Psoas muscle (tissue), 8 donors: ENCODE measurements around the gene CEBPB. TPM values are rescaled to one million over a fixed set of nuclear protein-coding genes. Genes with fewer than 3 reads are reported as not detected.
A peak's percentile ranks its signal among the peaks of the same experiment; 100 is the strongest.

ENCODE experiments used
- ATAC-seq, 4 donors: fragments of 200-7000 bp; cut with Tn5 transposase; one replicate each; pipeline ENCODE4 v1.9.1; 2020; ENCODE audit warnings: moderate library complexity in 3 of 4, mild to moderate bottlenecking in 2 of 4
- DNase-seq, 2 donors: peaks; one replicate each; pipeline ENCODE4 v3.0.0-alpha.2; 2020
- H3K27ac ChIP-seq: fragments of 200-600 bp; one replicate; pipeline ENCODE4 v1.8.0; 2022
- H3K27me3 ChIP-seq, 3 donors: fragments of 200-600 bp in 1 of 3; one replicate each; pipeline versions ENCODE4 v1.6.1 to v1.8.0; 2013 to 2022; ENCODE audit warnings: low read length in 2 of 3, mild to moderate bottlenecking in 2 of 3, moderate library complexity in 1 of 3; ENCODE audit not compliant: insufficient read depth in 3 of 3
- H3K36me3 ChIP-seq, 2 donors: fragments of 200-600 bp in 1 of 2; one replicate each; pipeline versions ENCODE4 v1.6.1 to v1.8.0; 2013 to 2022; ENCODE audit warnings: low read depth in 1 of 2, mild to moderate bottlenecking in 1 of 2, moderate library complexity in 1 of 2; ENCODE audit not compliant: insufficient read depth in 1 of 2
- H3K4me1 ChIP-seq: fragments of 200-600 bp; one replicate; pipeline ENCODE4 v1.8.0; 2022
- H3K4me3 ChIP-seq: fragments of 200-600 bp; one replicate; pipeline ENCODE4 v1.8.0; 2022; ENCODE audit warnings: mild to moderate bottlenecking
- H3K9me3 ChIP-seq: fragments of 200-600 bp; one replicate; pipeline ENCODE4 v1.8.0; 2022
- WGBS, 3 donors: extraction: QIAGEN DNeasy Blood & Tissue Kit; methylation state at CpG; one replicate each; pipeline versions ENCODE4 v1.1.6 to v1.1.7; 2013; 5-methylcytosine and 5-hydroxymethylcytosine counted together
- intact Hi-C, 2 donors: fragments of 100-400 bp; cut with DNase I; formaldehyde crosslinking; loops; one replicate each; pipeline versions ENCODE4 v1.11.0 to v1.14.2; 2022
- polyA plus RNA-seq, 3 donors: library from polyadenylated mRNA; stranded (reverse); fragments of 200-250 nt; gene quantifications; one replicate each; pipeline ENCODE4 v1.2.3, GENCODE V29; 2013
- total RNA-seq, 4 donors: library from RNA; stranded (reverse); fragmentation: NEBNext Ultra II Directional in 2 of 4; extraction: Animal tissue kit (Norgen Biotek cat#: 25700) in 2 of 4; gene quantifications; one replicate each; pipeline versions ENCODE4 v1.2.1 to v1.2.4, GENCODE V29; 2021 to 2023
- TF ChIP-seq, protein P1 (sequence below): fragments of 200-600 bp; IDR thresholded peaks from one replicate; pipeline ENCODE4 v1.8.0; 2022; ENCODE audit warnings: antibody characterized with exemption
- donor health status: healthy with polysubstance abuse.
- donor health status: DM: no; HTN: no; CAD: no; lungs with moderate emphysema.
- donor health status: Bipolar disorder and iron deficiency.
- donor health status: healthy.
- donor health status: DM: yes; HTN: yes; CAD: no.
- donor health status: DM: no; HTN: no; CAD: no.
- donor health status: DM: no; HTN: no; CAD: no.
- donor health status: DM: yes; HTN: yes; CAD: no.

The CEBPB gene
- total and polyA plus RNA-seq, 7 donors, result 38.7 to 445 (median 144) TPM

DNA sequence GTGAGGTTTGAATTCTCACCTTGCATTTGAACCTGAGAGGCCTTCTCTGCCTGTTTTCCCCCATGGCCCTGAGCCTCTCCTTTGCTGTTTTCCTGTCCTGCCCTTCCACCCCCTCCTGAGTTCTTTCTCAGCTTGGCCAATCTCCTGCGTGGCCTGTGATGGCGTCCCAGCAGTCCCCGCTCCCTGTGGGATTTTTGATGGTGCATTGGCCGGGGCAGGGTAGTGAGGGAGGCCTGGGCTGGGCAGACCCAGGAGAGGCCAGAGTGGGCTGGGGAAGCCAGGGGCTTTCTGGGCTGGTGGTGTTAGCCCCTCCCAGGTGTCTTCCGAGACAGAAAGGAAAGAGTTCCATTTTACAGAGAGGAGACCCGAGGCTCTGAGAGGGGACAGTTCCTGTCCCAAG, 6.3 kb downstream of the CEBPB start:
- no peak for DNase-seq
- Histone ChIP-seq H3K27me3 (no peaks in the 10 kb centered on the region), H3K27ac (peak overlapping the region; percentile 34), H3K4me3 (no peak overlapping the region), H3K9me3 (no peaks in the 10 kb centered on the region), H3K4me1 (peaks cover 6% of the 10 kb centered on the region), H3K36me3 (peaks cover 0 to 8% of the 10 kb centered on the region in 2 donors)
- TF ChIP-seq, protein P1, sequence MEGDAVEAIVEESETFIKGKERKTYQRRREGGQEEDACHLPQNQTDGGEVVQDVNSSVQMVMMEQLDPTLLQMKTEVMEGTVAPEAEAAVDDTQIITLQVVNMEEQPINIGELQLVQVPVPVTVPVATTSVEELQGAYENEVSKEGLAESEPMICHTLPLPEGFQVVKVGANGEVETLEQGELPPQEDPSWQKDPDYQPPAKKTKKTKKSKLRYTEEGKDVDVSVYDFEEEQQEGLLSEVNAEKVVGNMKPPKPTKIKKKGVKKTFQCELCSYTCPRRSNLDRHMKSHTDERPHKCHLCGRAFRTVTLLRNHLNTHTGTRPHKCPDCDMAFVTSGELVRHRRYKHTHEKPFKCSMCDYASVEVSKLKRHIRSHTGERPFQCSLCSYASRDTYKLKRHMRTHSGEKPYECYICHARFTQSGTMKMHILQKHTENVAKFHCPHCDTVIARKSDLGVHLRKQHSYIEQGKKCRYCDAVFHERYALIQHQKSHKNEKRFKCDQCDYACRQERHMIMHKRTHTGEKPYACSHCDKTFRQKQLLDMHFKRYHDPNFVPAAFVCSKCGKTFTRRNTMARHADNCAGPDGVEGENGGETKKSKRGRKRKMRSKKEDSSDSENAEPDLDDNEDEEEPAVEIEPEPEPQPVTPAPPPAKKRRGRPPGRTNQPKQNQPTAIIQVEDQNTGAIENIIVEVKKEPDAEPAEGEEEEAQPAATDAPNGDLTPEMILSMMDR, result no peak
- ATAC-seq, result no peak
- 86 to 91% (median 90%) methylated on average over 6 of the region's 6 CpGs for whole genome bisulfite sequencing, 3 donors
- intact Hi-C loops, result loop anchor here in 1 of 2 donors (5.0 kb wide), 1 partner anchor 80 kb away; no protein-coding TSS in a partner anchor

DNA sequence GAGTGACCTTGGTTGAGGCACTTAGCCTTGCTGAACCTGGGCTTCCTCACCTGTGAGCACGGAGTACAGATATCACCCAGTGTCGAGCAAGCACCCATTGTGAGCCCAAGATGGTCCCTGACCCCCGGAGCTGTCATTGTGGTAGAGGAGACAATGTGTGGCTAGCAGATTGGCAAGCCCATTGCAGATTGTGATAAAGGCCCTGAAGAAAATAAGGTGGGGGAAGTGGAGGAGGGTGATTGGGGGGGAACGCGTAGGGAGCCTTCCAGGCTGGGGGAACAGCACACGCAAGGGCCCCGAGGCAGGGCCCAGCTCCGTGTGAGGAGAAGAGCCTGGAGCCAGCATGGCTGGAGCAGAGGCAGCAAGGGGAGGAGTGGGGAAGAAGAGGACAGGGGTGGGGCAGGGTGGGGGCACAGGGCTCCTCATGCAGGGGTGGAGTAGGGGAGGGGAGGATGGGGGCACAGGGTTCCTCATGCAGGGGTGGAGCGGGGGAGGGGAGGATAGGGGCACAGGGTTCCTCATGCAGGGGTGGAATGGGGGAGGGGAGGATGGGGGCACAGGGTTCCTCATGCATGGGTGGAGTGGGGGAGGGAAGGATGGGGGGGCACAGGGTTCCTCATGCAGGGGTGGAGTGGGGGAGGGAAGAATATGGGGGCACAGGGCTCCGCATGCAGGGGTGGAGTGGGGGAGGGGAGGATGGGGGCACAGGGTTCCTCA, 7.0 kb downstream of the CEBPB start:
- peaks cover 0 to 6% of the 10 kb centered on the region in 2 donors for H3K36me3 ChIP-seq
- H3K4me3 ChIP-seq, result no peak overlapping the region
- no peaks in the 10 kb centered on the region for H3K27me3 ChIP-seq
- H3K9me3 ChIP-seq, result no peaks in the 10 kb centered on the region
- intact Hi-C loops, result loop anchor here in 1 of 2 donors (5.0 kb wide), 1 partner anchor 80 kb away; no protein-coding TSS in a partner anchor
- H3K4me1 ChIP-seq, result peaks cover 6% of the 10 kb centered on the region
- no peak for ATAC-seq
- DNase-seq, result no peak
- peak overlapping the region; percentile 34 for H3K27ac ChIP-seq
- WGBS, 3 donors, result 78 to 90% (median 89%) methylated on average over 9 to 10 of the region's 10 CpGs
- TF ChIP-seq, protein P1, result no peak

GRCh38 chr20:50198180-50198666, 7.6 kb downstream of the CEBPB start:
- H3K36me3 ChIP-seq, result peaks cover 0 to under 1% of the 10 kb centered on the region in 2 donors
- intact Hi-C loops, result loop anchor here in 1 of 2 donors (5.0 kb wide), 1 partner anchor 79 kb away; no protein-coding TSS in a partner anchor
- TF ChIP-seq, protein P1, result no peak
- no peaks in the 10 kb centered on the region for H3K9me3 ChIP-seq
- ATAC-seq (no peak), DNase-seq (no peak)
- H3K4me1 ChIP-seq, result peaks cover 6% of the 10 kb centered on the region
- no peak overlapping the region for H3K27ac ChIP-seq
- no peak overlapping the region for H3K4me3 ChIP-seq
- 38 to 48% (median 47%) methylated on average over 11 of the region's 11 CpGs for WGBS, 3 donors
- no peaks in the 10 kb centered on the region for H3K27me3 ChIP-seq

DNA sequence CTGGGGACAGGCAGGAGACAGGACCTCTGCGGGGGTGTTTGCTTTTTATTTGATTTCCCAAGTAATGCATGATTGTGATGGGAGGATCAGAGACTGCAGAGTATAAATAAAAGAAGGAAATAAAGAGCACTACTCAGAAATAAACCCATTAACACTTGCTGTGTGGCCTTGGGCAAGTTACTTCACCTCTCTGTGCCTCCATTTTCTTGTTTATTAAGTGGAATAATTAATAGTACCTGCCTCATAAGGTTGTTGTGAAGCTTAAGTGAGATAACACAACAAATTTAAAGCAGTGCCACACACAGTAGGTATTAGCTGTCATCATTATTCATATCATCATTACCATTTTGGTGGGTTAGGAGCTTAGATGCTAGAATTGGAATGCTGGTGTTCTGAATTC, 8.1 kb downstream of the CEBPB start:
- DNase-seq, result no peak
- no peaks in the 10 kb centered on the region for H3K27me3 ChIP-seq
- intact Hi-C loops, result loop anchor here in 1 of 2 donors (5.0 kb wide), 1 partner anchor 79 kb away; no protein-coding TSS in a partner anchor
- H3K9me3 ChIP-seq, result no peaks in the 10 kb centered on the region
- no peaks in the 10 kb centered on the region for H3K36me3 ChIP-seq
- TF ChIP-seq, protein P1, result no peak
- ATAC-seq, result no peak
- no peak overlapping the region for H3K4me3 ChIP-seq
- WGBS, 3 donors, result 88 to 100% (median 89%) methylated on average over 1 of the region's 1 CpG
- no peak overlapping the region for H3K27ac ChIP-seq
- peaks cover 6% of the 10 kb centered on the region for H3K4me1 ChIP-seq
